Endothelial cell of umbilical vein (primary cell): ENCODE data around the gene ARID1B. TPM values are rescaled to one million over a fixed set of nuclear protein-coding genes. Genes with fewer than 3 reads are reported as not detected.
A peak's percentile ranks its signal among the peaks of the same experiment; 100 is the strongest.

Experiments
- BruUV-seq: library from RNA; stranded (reverse); fragments of 400-500 nt; replicated peaks from 2 replicates; lab custom pipeline; 2021; lab: Mats Ljungman, UMichigan
- CTCF ChIA-PET: fragments of 300-600, 350-600 bp; sonication (Branson Sonifier 250); formaldehyde crosslinking; loops from one replicate; lab custom pipeline; 2021; ENCODE audit warnings: antibody characterized with exemption, inconsistent platforms; lab: Charles Lee
- POLR2A ChIA-PET: fragments of 300-600, 350-600 bp; sonication (Branson Sonifier 250); formaldehyde crosslinking; loops from one replicate; lab custom pipeline; 2021; ENCODE audit warnings: antibody characterized with exemption, inconsistent platforms; lab: Charles Lee
- DNase-seq: peaks from one replicate; pipeline ENCODE4 v3.0.0-alpha.2; 2011; ENCODE audit warnings: low read depth, low spot score
- FAIRE-seq: peaks from 2 replicates; lab custom pipeline; 2011; peaks lifted over from hg19 to GRCh38; lab: Jason Lieb, UNC
- H2AFZ ChIP-seq: 2 replicates; pipeline ENCODE4 v1.6.0; 2012; ENCODE audit warnings: low read depth, low read length, control low read depth, inconsistent platforms
- H3K27ac ChIP-seq: 2 replicates; pipeline ENCODE4 v1.5.1; 2011; ENCODE audit warnings: low read depth, mild to moderate bottlenecking, control low read depth, low read length, moderate library complexity; ENCODE audit not compliant: insufficient read depth
- H3K27me3 ChIP-seq, 2 experiments: 2 replicates each; pipeline versions ENCODE4 v1.6.0 to v1.6.1; 2011; ENCODE audit warnings: low read length in 2 of 2, mixed read lengths in 1 of 2; ENCODE audit not compliant: control insufficient read depth in 2 of 2, insufficient read depth in 2 of 2
- H3K36me3 ChIP-seq, 2 experiments: 2 replicates in 1 of 2; 3 replicates in 1 of 2; pipeline ENCODE4 v1.5.1; 2011; ENCODE audit warnings: low read length in 2 of 2, mild to moderate bottlenecking in 1 of 2, moderate library complexity in 1 of 2; ENCODE audit not compliant: control insufficient read depth in 2 of 2, insufficient read depth in 2 of 2; ENCODE audit errors: extremely low read depth in 1 of 2
- H3K4me1 ChIP-seq: 3 replicates; pipeline ENCODE4 v1.5.1; 2011; ENCODE audit warnings: mild to moderate bottlenecking, low read length; ENCODE audit not compliant: control insufficient read depth, insufficient read depth; ENCODE audit errors: extremely low read depth
- H3K4me2 ChIP-seq: 2 replicates; pipeline ENCODE4 v1.6.1; 2011; ENCODE audit warnings: low read length, control low read depth, mixed read lengths; ENCODE audit not compliant: insufficient read depth
- H3K4me3 ChIP-seq, 3 experiments: fragments of 200-600 bp in 1 of 3; sonication (generic), shearing (Covaris generic) in 1 of 3; replicated peaks in 1 of 3; 2 replicates each; pipeline ENCODE4 v1.5.1; 2011 to 2016; ENCODE audit warnings: control low read depth in 3 of 3, low read length in 3 of 3, mild to moderate bottlenecking in 2 of 3, inconsistent platforms in 1 of 3, low read depth in 1 of 3, moderate library complexity in 1 of 3; ENCODE audit not compliant: insufficient read depth in 1 of 3
- H3K79me2 ChIP-seq: 2 replicates; pipeline ENCODE4 v1.6.0; 2012; ENCODE audit warnings: low read length, inconsistent platforms; ENCODE audit not compliant: control insufficient read depth, insufficient read depth
- H3K9ac ChIP-seq: replicated peaks from 2 replicates; pipeline ENCODE3; 2011; ENCODE audit warnings: low read length, control low read depth; ENCODE audit not compliant: insufficient read depth; ENCODE audit errors: extremely low read depth
- H3K9me1 ChIP-seq: replicated peaks from 3 replicates; pipeline ENCODE4 v1.6.0; 2011; ENCODE audit warnings: mild to moderate bottlenecking, low read length; ENCODE audit not compliant: control insufficient read depth, insufficient read depth; ENCODE audit errors: extremely low read depth
- H3K9me3 ChIP-seq: replicated peaks from 2 replicates; pipeline ENCODE4 v1.5.1; 2012; ENCODE audit warnings: low read length, inconsistent platforms; ENCODE audit not compliant: control insufficient read depth, insufficient read depth
- H4K20me1 ChIP-seq: replicated peaks from 2 replicates; pipeline ENCODE3; 2011; ENCODE audit warnings: mild to moderate bottlenecking, low read length; ENCODE audit not compliant: control insufficient read depth, insufficient read depth; ENCODE audit errors: extremely low read depth
- EZH2 ChIP-seq: IDR thresholded peaks from 2 replicates; pipeline ENCODE4 v1.6.1; 2012; ENCODE audit warnings: borderline replicate concordance, low read depth, mild to moderate bottlenecking, moderate library complexity, low read length, inconsistent platforms; ENCODE audit not compliant: severe bottlenecking
- FOS ChIP-seq: IDR thresholded peaks from 2 replicates; pipeline ENCODE4 v1.6.1; 2011; ENCODE audit warnings: mild to moderate bottlenecking, low read length, moderate library complexity, borderline replicate concordance; ENCODE audit not compliant: insufficient read depth
- GATA2 ChIP-seq: IDR thresholded peaks from 2 replicates; pipeline ENCODE4 v1.7.0; 2011; ENCODE audit warnings: low read depth, mild to moderate bottlenecking, moderate library complexity, mixed read lengths, low read length; ENCODE audit not compliant: insufficient read length, insufficient read depth
- JUN ChIP-seq: IDR thresholded peaks from 2 replicates; pipeline ENCODE4 v1.6.1; 2011; ENCODE audit warnings: borderline replicate concordance, low read depth; ENCODE audit not compliant: insufficient read length, insufficient read depth
- MYC ChIP-seq: IDR thresholded peaks from one replicate; pipeline ENCODE4 v1.6.1; 2011; ENCODE audit warnings: mild to moderate bottlenecking, low read depth, low read length
- POLR2AphosphoS5 ChIP-seq: IDR thresholded peaks from 2 replicates; pipeline ENCODE4 v1.6.1; 2012; ENCODE audit warnings: low read depth, mild to moderate bottlenecking, control low read depth, low read length, moderate library complexity; ENCODE audit not compliant: insufficient read depth
- dilution Hi-C: fragments of 300-500 bp; cut with MboI; formaldehyde crosslinking; loops from one replicate; pipeline ENCODE4 v1.15.0; 2019; ENCODE audit warnings: low sequenced_read_pairs; ENCODE audit not compliant: extremely low pct_ligation_motif_present
- intact Hi-C: fragments of 100-400 bp; cut with micrococcal nuclease; formaldehyde crosslinking; loops from one replicate; pipeline ENCODE4 v1.10.0; 2022
- polyA plus RNA-seq, 4 experiments: library from polyadenylated mRNA; depleted of rRNA in 3 of 4; stranded (reverse) in 3 of 4; unstranded in 1 of 4; fragments of >200 nt; gene quantifications; 2 replicates each; pipeline versions ENCODE4 v1.2.1 to v1.2.3, GENCODE V29; 2011 to 2012; ENCODE audit warnings: missing spikeins in 1 of 4
- total RNA-seq: library from RNA; stranded (reverse); gene quantifications from 2 replicates; pipeline ENCODE4 v1.2.3, GENCODE V29; 2021
- TF ChIP-seq, protein P1 (sequence below), 2 donors: IDR thresholded peaks; 1 replicate in 1 of 2; 2 replicates in 1 of 2; pipeline ENCODE4 v1.5.1; 2011; ENCODE audit warnings: low read length in 2 of 2, mild to moderate bottlenecking in 2 of 2, moderate library complexity in 2 of 2, control low read depth in 1 of 2, inconsistent platforms in 1 of 2, low read depth in 1 of 2; ENCODE audit not compliant: insufficient read depth in 1 of 2; ENCODE audit errors: extremely low read depth in 1 of 2
- TF ChIP-seq, protein P2 (sequence below): IDR thresholded peaks from 2 replicates; pipeline ENCODE4 v1.6.1; 2011; ENCODE audit not compliant: insufficient read depth, insufficient read length

The ARID1B gene
- total and polyA plus RNA-seq, 2 donors (not counting 3 experiments of a cell fraction or from before 2014, with no cell fraction given) = 21.8 to 89.5 TPM

DNA sequence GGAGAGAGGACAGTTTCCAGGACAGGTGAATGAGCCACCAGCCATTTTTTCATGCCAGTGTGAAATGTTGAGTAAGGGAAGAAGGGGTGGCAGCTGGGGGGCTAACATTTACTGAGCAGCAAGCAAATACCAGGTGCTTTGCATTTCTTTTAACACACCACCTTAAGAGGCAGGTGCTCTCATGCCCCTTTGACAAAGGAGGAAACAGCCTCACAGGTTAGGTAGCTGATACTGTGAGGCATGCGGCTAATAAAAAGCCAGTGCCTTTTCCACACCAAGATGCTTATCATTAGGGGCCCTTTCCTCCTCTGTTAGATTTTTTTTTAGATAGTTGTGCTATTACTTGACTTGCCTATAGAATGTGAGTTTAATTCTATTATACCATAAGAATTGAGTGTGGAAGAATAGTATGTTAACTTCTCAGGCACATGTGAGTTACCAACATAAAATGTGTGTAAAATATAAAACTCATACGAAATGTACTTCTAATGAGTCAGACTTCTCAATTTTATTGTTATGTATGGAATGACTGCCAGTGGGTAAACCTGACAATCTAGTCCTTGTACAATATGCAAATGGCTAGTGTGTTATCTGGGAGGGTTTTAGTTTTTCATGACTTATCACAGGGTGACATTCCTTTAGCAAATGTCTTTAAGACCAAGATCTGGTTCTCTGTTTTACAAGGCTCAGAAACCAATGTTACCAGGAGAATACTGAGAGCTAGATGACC is 286.2 kb downstream of the ARID1B start:
- dilution Hi-C loops (no loop called here), intact Hi-C loops (no loop called here)
- no peak overlapping the region for H3K27ac ChIP-seq
- H3K9ac ChIP-seq = no peak overlapping the region
- no peaks in the 10 kb centered on the region for H3K27me3 ChIP-seq
- peaks cover 12% of the 10 kb centered on the region for H3K4me1 ChIP-seq
- POLR2A ChIA-PET = no interaction called here
- FAIRE-seq (peak; percentile 15), DNase-seq (no peak)
- no peaks in the 10 kb centered on the region for H3K9me1 ChIP-seq
- CTCF ChIA-PET = interaction anchor here (1.5 kb wide), 1 partner anchor 25 kb away, joined by 3 read pairs; no protein-coding TSS in a partner anchor
- no peaks in the 10 kb centered on the region for H3K36me3 ChIP-seq
- H3K9me3 ChIP-seq = no peaks in the 10 kb centered on the region
- TF ChIP-seq EZH2 (no peak), JUN (no peak)
- H3K4me3 ChIP-seq = no peak overlapping the region
- H3K79me2 ChIP-seq = peaks cover 4% of the 10 kb centered on the region
- no TSS peak for BruUV-seq
- no peak overlapping the region for H3K4me2 ChIP-seq
- H4K20me1 ChIP-seq = no peaks in the 10 kb centered on the region
- no peak overlapping the region for H2AFZ ChIP-seq

DNA sequence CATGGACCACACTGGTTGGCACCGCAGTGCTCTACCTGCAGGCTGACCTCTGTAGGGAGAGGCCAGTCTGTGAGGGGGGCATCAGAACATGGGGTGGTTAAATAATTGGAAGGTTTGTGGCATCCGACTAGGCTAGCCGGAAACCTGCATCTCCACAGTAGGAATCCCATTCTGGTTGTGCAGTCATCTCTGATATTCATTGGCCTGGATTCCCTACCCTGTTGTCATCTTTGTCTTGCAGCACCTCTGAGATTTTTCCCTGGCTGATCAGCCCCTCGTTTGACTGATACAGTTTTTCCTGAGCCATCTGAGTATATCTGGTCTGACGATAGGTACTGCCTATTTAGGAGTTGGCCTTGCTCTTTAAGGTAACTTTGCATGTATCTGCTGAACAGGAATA is 286.7 kb downstream of the ARID1B start:
- DNase-seq (no peak), FAIRE-seq (no peak)
- Histone ChIP-seq H3K79me2 (peaks cover 4% of the 10 kb centered on the region), H3K27ac (no peak overlapping the region), H3K9me1 (no peaks in the 10 kb centered on the region), H3K4me3 (no peak overlapping the region), H3K9ac (no peak overlapping the region), H3K4me2 (no peak overlapping the region), H3K9me3 (no peaks in the 10 kb centered on the region), H3K27me3 (no peaks in the 10 kb centered on the region), H2AFZ (no peak overlapping the region), H3K36me3 (no peaks in the 10 kb centered on the region), H3K4me1 (peaks cover 12% of the 10 kb centered on the region), H4K20me1 (no peaks in the 10 kb centered on the region)
- ChIA-PET CTCF (interaction anchor here (1.5 kb wide), 1 partner anchor 24 kb away, joined by 3 read pairs; no protein-coding TSS in a partner anchor), POLR2A (no interaction called here)
- intact Hi-C loops (no loop called here), dilution Hi-C loops (no loop called here)
- TF ChIP-seq GATA2 (no peak), MYC (no peak), EZH2 (no peak), JUN (no peak), POLR2AphosphoS5 (no peak), FOS (no peak)
- TF ChIP-seq, protein P1, sequence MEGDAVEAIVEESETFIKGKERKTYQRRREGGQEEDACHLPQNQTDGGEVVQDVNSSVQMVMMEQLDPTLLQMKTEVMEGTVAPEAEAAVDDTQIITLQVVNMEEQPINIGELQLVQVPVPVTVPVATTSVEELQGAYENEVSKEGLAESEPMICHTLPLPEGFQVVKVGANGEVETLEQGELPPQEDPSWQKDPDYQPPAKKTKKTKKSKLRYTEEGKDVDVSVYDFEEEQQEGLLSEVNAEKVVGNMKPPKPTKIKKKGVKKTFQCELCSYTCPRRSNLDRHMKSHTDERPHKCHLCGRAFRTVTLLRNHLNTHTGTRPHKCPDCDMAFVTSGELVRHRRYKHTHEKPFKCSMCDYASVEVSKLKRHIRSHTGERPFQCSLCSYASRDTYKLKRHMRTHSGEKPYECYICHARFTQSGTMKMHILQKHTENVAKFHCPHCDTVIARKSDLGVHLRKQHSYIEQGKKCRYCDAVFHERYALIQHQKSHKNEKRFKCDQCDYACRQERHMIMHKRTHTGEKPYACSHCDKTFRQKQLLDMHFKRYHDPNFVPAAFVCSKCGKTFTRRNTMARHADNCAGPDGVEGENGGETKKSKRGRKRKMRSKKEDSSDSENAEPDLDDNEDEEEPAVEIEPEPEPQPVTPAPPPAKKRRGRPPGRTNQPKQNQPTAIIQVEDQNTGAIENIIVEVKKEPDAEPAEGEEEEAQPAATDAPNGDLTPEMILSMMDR (IDR thresholded peaks at IDR 0.05; ENCODE audit: extremely low read depth in 1 of 2, insufficient read depth in 1 of 2, low read depth in 1 of 2, low read length in 2 of 2) = no peak
- TF ChIP-seq, protein P2, sequence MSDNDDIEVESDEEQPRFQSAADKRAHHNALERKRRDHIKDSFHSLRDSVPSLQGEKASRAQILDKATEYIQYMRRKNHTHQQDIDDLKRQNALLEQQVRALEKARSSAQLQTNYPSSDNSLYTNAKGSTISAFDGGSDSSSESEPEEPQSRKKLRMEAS = no peak
- no TSS peak for BruUV-seq
